Liver (tissue), 9 donors: Measurements from ENCODE around the gene LIPM. TPM values are rescaled to one million over a fixed set of nuclear protein-coding genes. Genes with fewer than 3 reads are reported as not detected.

Source experiments
- DNase-seq: peaks from one replicate; pipeline ENCODE4 v3.0.0-alpha.2; 2017; ENCODE audit warnings: low spot score
- H3K27ac ChIP-seq, 2 donors: one replicate each; pipeline ENCODE4 v1.7.0; 2013; ENCODE audit warnings: inconsistent platforms in 2 of 2, low read length in 2 of 2, control low read depth in 1 of 2, low read depth in 1 of 2, mild to moderate bottlenecking in 1 of 2
- H3K27me3 ChIP-seq, 4 donors: one replicate each; pipeline versions ENCODE4 v1.6.1 to v1.7.0; 2013; ENCODE audit warnings: low read length in 3 of 4, inconsistent platforms in 1 of 4, mild to moderate bottlenecking in 1 of 4, moderate library complexity in 1 of 4; ENCODE audit not compliant: control insufficient read depth in 4 of 4, insufficient read depth in 4 of 4
- H3K36me3 ChIP-seq, 4 donors: one replicate each; pipeline versions ENCODE4 v1.6.1 to v1.7.0; 2013; ENCODE audit warnings: low read length in 3 of 4, mild to moderate bottlenecking in 3 of 4, low read depth in 1 of 4, moderate library complexity in 1 of 4; ENCODE audit not compliant: control insufficient read depth in 4 of 4, insufficient read depth in 3 of 4
- H3K4me1 ChIP-seq, 4 donors: one replicate each; pipeline versions ENCODE4 v1.6.1 to v1.7.0; 2013; ENCODE audit warnings: low read length in 3 of 4, mild to moderate bottlenecking in 3 of 4, moderate library complexity in 1 of 4; ENCODE audit not compliant: control insufficient read depth in 4 of 4, insufficient read depth in 4 of 4
- H3K4me3 ChIP-seq, 3 donors: one replicate each; pipeline versions ENCODE4 v1.6.1 to v1.7.0; 2013; ENCODE audit warnings: low read length in 3 of 3, control low read depth in 1 of 3, low read depth in 1 of 3, mild to moderate bottlenecking in 1 of 3
- H3K9ac ChIP-seq, 2 donors: one replicate each; pipeline ENCODE4 v1.7.0; 2013; ENCODE audit warnings: low read length in 2 of 2, mild to moderate bottlenecking in 2 of 2, moderate library complexity in 2 of 2, control low read depth in 1 of 2, low read depth in 1 of 2
- H3K9me3 ChIP-seq, 4 donors: one replicate each; pipeline versions ENCODE4 v1.6.1 to v1.7.0; 2013; ENCODE audit warnings: low read length in 3 of 4; ENCODE audit not compliant: control insufficient read depth in 4 of 4
- ATF3 ChIP-seq: IDR thresholded peaks from 2 replicates; pipeline ENCODE4 v1.6.1; 2016; ENCODE audit warnings: antibody characterized with exemption
- EGR1 ChIP-seq, 2 donors: IDR thresholded peaks; 2 replicates each; pipeline ENCODE4 v1.6.1; 2016 to 2018; ENCODE audit warnings: antibody characterized with exemption in 2 of 2, low read depth in 2 of 2
- FOXA1 ChIP-seq: IDR thresholded peaks from 2 replicates; pipeline ENCODE4 v1.6.1; 2016; ENCODE audit warnings: antibody characterized with exemption
- FOXA2 ChIP-seq: IDR thresholded peaks from 2 replicates; pipeline ENCODE4 v1.6.1; 2016; ENCODE audit warnings: antibody characterized with exemption
- GABPA ChIP-seq, 2 donors: IDR thresholded peaks in 1 of 2; conservative IDR thresholded peaks in 1 of 2; 2 replicates each; pipeline ENCODE4 v1.6.1; 2016; ENCODE audit warnings: antibody characterized with exemption in 2 of 2, mild to moderate bottlenecking in 1 of 2, moderate library complexity in 1 of 2
- HNF4A ChIP-seq, 2 donors: conservative IDR thresholded peaks; 2 replicates each; pipeline ENCODE4 v1.6.1; 2016; ENCODE audit warnings: antibody characterized with exemption in 2 of 2, mild to moderate bottlenecking in 2 of 2
- HNF4G ChIP-seq: IDR thresholded peaks from 2 replicates; pipeline ENCODE4 v1.6.1; 2016; ENCODE audit warnings: antibody characterized with exemption
- MAX ChIP-seq: IDR thresholded peaks from 2 replicates; pipeline ENCODE4 v1.6.1; 2016; ENCODE audit warnings: antibody characterized with exemption
- NR2F2 ChIP-seq: IDR thresholded peaks from 2 replicates; pipeline ENCODE4 v1.6.1; 2016; ENCODE audit warnings: antibody characterized with exemption
- RAD21 ChIP-seq, 2 donors: IDR thresholded peaks; 2 replicates each; pipeline ENCODE4 v1.6.1; 2016; ENCODE audit warnings: antibody characterized with exemption in 2 of 2, mild to moderate bottlenecking in 2 of 2
- REST ChIP-seq: IDR thresholded peaks from 2 replicates; pipeline ENCODE4 v1.6.1; 2016; ENCODE audit warnings: antibody characterized with exemption, mild to moderate bottlenecking
- RXRA ChIP-seq, 2 donors: IDR thresholded peaks; 2 replicates each; pipeline ENCODE4 v1.6.1; 2017 to 2018; ENCODE audit warnings: antibody characterized with exemption in 2 of 2, mild to moderate bottlenecking in 1 of 2
- SP1 ChIP-seq: IDR thresholded peaks from 2 replicates; pipeline ENCODE4 v1.6.1; 2018; ENCODE audit warnings: antibody characterized with exemption, mild to moderate bottlenecking
- TAF1 ChIP-seq: conservative IDR thresholded peaks from 2 replicates; pipeline ENCODE4 v1.6.1; 2016; ENCODE audit warnings: antibody characterized with exemption, mild to moderate bottlenecking
- YY1 ChIP-seq: IDR thresholded peaks from 2 replicates; pipeline ENCODE4 v1.6.1; 2016; ENCODE audit warnings: antibody characterized with exemption, mild to moderate bottlenecking
- ZBTB33 ChIP-seq: IDR thresholded peaks from 2 replicates; pipeline ENCODE4 v1.6.1; 2016; ENCODE audit warnings: antibody characterized with exemption
- WGBS: extraction: QIAGEN DNeasy Blood & Tissue Kit; methylation state at CpG from one replicate; pipeline ENCODE4 v1.1.7; 2013; 5-methylcytosine and 5-hydroxymethylcytosine counted together
- polyA plus RNA-seq, 2 donors: library from polyadenylated mRNA; stranded (reverse) in 1 of 2; unstranded in 1 of 2; fragments of 200-250 nt in 1 of 2; fragments of >200 nt in 1 of 2; fragmentation: Nextera tagmentation in 1 of 2; extraction: Ambion mirVana in 1 of 2; gene quantifications; one replicate each; pipeline versions ENCODE4 v1.2.1 to v1.2.3, GENCODE V29; 2013 to 2015
- total RNA-seq, 2 donors: library from RNA; depleted of rRNA; stranded (reverse); fragments of >200 nt; gene quantifications; one replicate each; pipeline ENCODE4 v1.2.3, GENCODE V29; 2014
- donor health status: healthy.
- donor health status: healthy.
- donor health status: healthy.
- donor health status: healthy.
- donor health status: healthy.

LIPM gene
- not detected for total RNA-seq
- not detected for polyA plus RNA-seq

- TF ChIP-seq RAD21 (IDR thresholded peaks at IDR 0.05): no peak
- Histone ChIP-seq H3K4me3 (no peak within 1 kb of the TSS), H3K9me3 (no peaks in the 10 kb centered on the region), H3K27ac (no peak within 1 kb of the TSS), H3K36me3 (no peaks in the 10 kb centered on the region), H3K27me3 (no peaks in the 10 kb centered on the region), H3K4me1 (no peaks in the 10 kb centered on the region), H3K9ac (no peak within 1 kb of the TSS)
- 83% methylated on average over 2 of the region's 2 CpGs for WGBS
- no peak for DNase-seq
These were observed at the start of gene LIPM for GRCh38 chr10:88802523-88803285. LIPM (plus strand) TSS chr10:88802730; CDS start chr10:88802897, 167 bp downstream.

- no peak for DNase-seq
- Histone ChIP-seq H3K4me3 (no peak overlapping the region), H3K36me3 (no peaks in the 10 kb centered on the region), H3K9me3 (no peaks in the 10 kb centered on the region), H3K9ac (no peak overlapping the region), H3K27me3 (no peaks in the 10 kb centered on the region), H3K4me1 (no peaks in the 10 kb centered on the region), H3K27ac (no peak overlapping the region)
- TF ChIP-seq YY1 (no peak), SP1 (no peak), MAX (no peak), ZBTB33 (no peak)
These were observed 48.2 kb upstream of the LIPM start for GRCh38 chr10:88754287-88754686.

- Histone ChIP-seq H3K27ac (no peak overlapping the region), H3K27me3 (no peaks in the 10 kb centered on the region), H3K4me3 (no peak overlapping the region), H3K4me1 (no peaks in the 10 kb centered on the region), H3K36me3 (no peaks in the 10 kb centered on the region), H3K9me3 (no peaks in the 10 kb centered on the region), H3K9ac (no peak overlapping the region)
- no peak for TF ChIP-seq ATF3
- no peak for TF ChIP-seq RXRA (IDR thresholded peaks at IDR 0.05)
- no peak for TF ChIP-seq HNF4A (conservative IDR thresholded peaks at IDR 0.05)
- TF ChIP-seq ZBTB33: no peak
- no peak for TF ChIP-seq RAD21 (IDR thresholded peaks at IDR 0.05)
- TF ChIP-seq EGR1 (IDR thresholded peaks at IDR 0.05; ENCODE audit: low read depth in 2 of 2): no peak
- TF ChIP-seq YY1: no peak
- TF ChIP-seq NR2F2: no peak
- TF ChIP-seq MAX: no peak
- TF ChIP-seq FOXA2: no peak
- TF ChIP-seq FOXA1: no peak
- no peak for TF ChIP-seq HNF4G
- TF ChIP-seq GABPA (IDR thresholded peaks at IDR 0.05 in 1 of 2, conservative IDR thresholded peaks at IDR 0.05 in 1 of 2): no peak
- no peak for TF ChIP-seq TAF1
- TF ChIP-seq REST: no peak
- DNase-seq: no peak
- whole genome bisulfite sequencing: 68% methylated on average over 3 of the region's 3 CpGs
These were observed 46.8 kb upstream of the LIPM start for GRCh38 chr10:88755753-88756152.
